ENCODE measurements around the gene THUMPD2. TPM values are rescaled to one million over a fixed set of nuclear protein-coding genes. Genes with fewer than 3 reads are reported as not detected.

THUMPD2 gene
- total RNA-seq, 1 donor: 9.5 TPM

- DNase-seq (ENCODE audit: low read depth): no peak
- TF ChIP-seq, protein P1, sequence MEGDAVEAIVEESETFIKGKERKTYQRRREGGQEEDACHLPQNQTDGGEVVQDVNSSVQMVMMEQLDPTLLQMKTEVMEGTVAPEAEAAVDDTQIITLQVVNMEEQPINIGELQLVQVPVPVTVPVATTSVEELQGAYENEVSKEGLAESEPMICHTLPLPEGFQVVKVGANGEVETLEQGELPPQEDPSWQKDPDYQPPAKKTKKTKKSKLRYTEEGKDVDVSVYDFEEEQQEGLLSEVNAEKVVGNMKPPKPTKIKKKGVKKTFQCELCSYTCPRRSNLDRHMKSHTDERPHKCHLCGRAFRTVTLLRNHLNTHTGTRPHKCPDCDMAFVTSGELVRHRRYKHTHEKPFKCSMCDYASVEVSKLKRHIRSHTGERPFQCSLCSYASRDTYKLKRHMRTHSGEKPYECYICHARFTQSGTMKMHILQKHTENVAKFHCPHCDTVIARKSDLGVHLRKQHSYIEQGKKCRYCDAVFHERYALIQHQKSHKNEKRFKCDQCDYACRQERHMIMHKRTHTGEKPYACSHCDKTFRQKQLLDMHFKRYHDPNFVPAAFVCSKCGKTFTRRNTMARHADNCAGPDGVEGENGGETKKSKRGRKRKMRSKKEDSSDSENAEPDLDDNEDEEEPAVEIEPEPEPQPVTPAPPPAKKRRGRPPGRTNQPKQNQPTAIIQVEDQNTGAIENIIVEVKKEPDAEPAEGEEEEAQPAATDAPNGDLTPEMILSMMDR (IDR thresholded peaks at IDR 0.05; ENCODE audit: insufficient read depth, low read length): no peak
- H3K4me3 ChIP-seq (ENCODE audit: low read depth, low read length): peak overlapping the region; percentile 11
Observed at GRCh38 chr2:39780825-39781600, 2.0 kb upstream of the THUMPD2 start.

DNA sequence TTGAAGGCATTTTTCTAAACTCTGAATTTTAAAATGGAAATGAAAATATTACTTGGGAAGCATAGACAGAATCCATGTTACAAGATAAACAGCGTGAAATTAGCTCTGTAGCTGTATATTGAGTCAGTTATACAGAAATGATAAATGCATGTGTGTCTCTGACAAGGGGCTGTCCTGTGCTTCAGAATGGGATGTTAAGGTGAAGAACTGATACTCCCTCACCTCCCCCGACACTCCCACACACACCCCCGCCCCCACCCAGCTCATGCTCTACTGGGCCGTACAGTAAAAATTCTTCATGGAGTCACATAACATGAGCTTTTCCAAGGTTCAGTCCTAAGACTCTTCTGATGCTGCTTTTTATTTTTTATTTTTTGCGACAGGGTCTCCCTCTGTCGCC lies 869 bp upstream of the THUMPD2 start:
- H3K4me3 ChIP-seq (ENCODE audit: low read depth, low read length): no peak overlapping the region
- TF ChIP-seq, protein P1 (IDR thresholded peaks at IDR 0.05; ENCODE audit: insufficient read depth, low read length): no peak
- no peak for DNase-seq (ENCODE audit: low read depth)

DNA sequence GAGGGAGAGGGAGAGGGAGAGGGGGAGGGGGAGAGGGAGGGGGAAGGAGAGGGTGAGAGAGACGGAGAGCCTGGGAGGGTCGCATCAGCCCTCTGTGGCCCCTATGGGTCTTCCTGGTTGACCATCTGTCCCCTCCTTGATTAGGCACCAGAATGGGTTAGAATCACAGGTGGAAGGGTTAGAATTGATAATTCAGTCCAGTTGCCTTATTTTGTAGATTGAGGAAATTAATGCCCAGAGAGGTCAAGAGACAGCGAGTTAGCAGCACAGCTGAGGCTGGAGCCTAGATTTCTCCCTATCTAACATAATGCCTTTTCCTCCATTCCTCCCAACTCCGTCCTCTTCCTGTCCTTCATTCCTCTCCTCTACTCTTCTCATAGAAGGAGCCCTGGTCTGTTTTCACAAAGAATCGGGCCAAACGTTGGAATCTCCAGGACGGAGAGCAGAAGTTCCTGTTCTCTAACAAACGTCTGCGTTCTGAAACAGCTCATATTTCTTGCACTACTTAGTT lies 338 bp upstream of the THUMPD2 start:
- TF ChIP-seq, protein P1 (IDR thresholded peaks at IDR 0.05; ENCODE audit: insufficient read depth, low read length): no peak
- no peak for DNase-seq (ENCODE audit: low read depth)
- H3K4me3 ChIP-seq (ENCODE audit: low read depth, low read length): peak overlapping the region; percentile 85

DNA sequence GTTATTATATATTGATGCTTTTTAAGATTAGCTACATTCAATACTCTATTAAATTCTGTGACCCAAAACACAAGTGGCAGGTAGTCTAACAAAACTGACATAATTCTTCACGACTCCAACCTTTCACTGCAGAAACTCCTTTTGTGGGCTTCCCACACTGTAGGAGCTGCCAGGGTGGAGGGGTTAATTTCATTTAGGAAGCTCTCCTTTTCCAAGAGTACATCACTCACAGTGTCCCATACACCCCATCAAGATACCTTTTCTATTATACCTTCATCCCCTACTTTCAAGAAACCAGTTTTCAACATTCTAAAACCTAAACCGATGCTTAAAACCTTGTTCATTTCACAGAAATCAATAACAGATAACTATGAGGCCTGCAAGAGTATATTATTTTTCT lies 825 bp downstream of the THUMPD2 start:
- peak overlapping the region; percentile 85 for H3K4me3 ChIP-seq (ENCODE audit: low read depth, low read length)
- TF ChIP-seq, protein P1 (IDR thresholded peaks at IDR 0.05; ENCODE audit: insufficient read depth, low read length): no peak
- DNase-seq (ENCODE audit: low read depth): no peak

- DNase-seq (ENCODE audit: low read depth): no peak
- TF ChIP-seq, protein P1 (IDR thresholded peaks at IDR 0.05; ENCODE audit: insufficient read depth, low read length): no peak
- H3K4me3 ChIP-seq (ENCODE audit: low read depth, low read length): no peak overlapping the region
Observed at GRCh38 chr2:39772812-39773152, 6.3 kb downstream of the THUMPD2 start.

- peak; percentile 51 for DNase-seq (ENCODE audit: low read depth)
Observed at GRCh38 chr2:39772086-39772811, 6.8 kb downstream of the THUMPD2 start.

More at GRCh38 chr2:39772086-39772811, 6.8 kb downstream of the THUMPD2 start:
- TF ChIP-seq, protein P1 (IDR thresholded peaks at IDR 0.05; ENCODE audit: insufficient read depth, low read length): no peak
- no peak overlapping the region for H3K4me3 ChIP-seq (ENCODE audit: low read depth, low read length)

Data from fibroblast of the aortic adventitia (primary cell).